Omental fat pad (tissue), 4 donors: ENCODE measurements around the gene ATP5IF1. TPM values are rescaled to one million over a fixed set of nuclear protein-coding genes. Genes with fewer than 3 reads are reported as not detected.

ENCODE experiments used
- ATAC-seq: fragments of 150-250 bp; one replicate; pipeline ENCODE4 v1.9.1; 2016; ENCODE audit warnings: mild to moderate bottlenecking, moderate library complexity; ENCODE audit not compliant: low FRiP score
- DNase-seq: peaks from one replicate; pipeline ENCODE4 v3.0.0-alpha.2; 2019; ENCODE audit warnings: low spot score
- CTCF ChIP-seq, 3 donors: fragments of 450-650 bp; IDR thresholded peaks; one replicate each; pipeline ENCODE4 v1.5.1; 2016 to 2017; ENCODE audit warnings: antibody characterized with exemption in 3 of 3, mild to moderate bottlenecking in 3 of 3, moderate library complexity in 2 of 3
- total RNA-seq, 4 donors: library from RNA; depleted of rRNA; stranded (reverse); fragments of >200 nt; gene quantifications; one replicate each; pipeline ENCODE4 v1.1.0, GENCODE V29; 2016

Gene ATP5IF1
- total RNA-seq, 4 donors from 2014 or later = 92.5 to 149 (median 107) TPM

- TF ChIP-seq CTCF (IDR thresholded peaks at IDR 0.05) = no peak
- no peak for ATAC-seq
Observed at GRCh38 chr1:28246427-28246832, 10.5 kb downstream of the ATP5IF1 start.

GRCh38 chr1:28247612-28248272 lies 11.8 kb downstream of the ATP5IF1 start:
- ATAC-seq (no peak), DNase-seq (no peak)
- no peak for TF ChIP-seq CTCF (IDR thresholded peaks at IDR 0.05)

More at GRCh38 chr1:28246427-28246832, 10.5 kb downstream of the ATP5IF1 start:
- no peak for DNase-seq

GRCh38 chr1:28248273-28249012 lies 12.5 kb downstream of the ATP5IF1 start:
- peak in 1 of 3 donors; percentile 82 for TF ChIP-seq CTCF (IDR thresholded peaks at IDR 0.05)

GRCh38 chr1:28249013-28249865 lies 13.3 kb downstream of the ATP5IF1 start:
- peak; percentile 53 for ATAC-seq
- no peak for DNase-seq
- TF ChIP-seq CTCF (IDR thresholded peaks at IDR 0.05) = no peak

More at GRCh38 chr1:28248273-28249012, 12.5 kb downstream of the ATP5IF1 start:
- DNase-seq (peak; percentile 82), ATAC-seq (peak; percentile 47)

GRCh38 chr1:28249866-28250295 lies 14.0 kb downstream of the ATP5IF1 start:
- ATAC-seq = no peak
- DNase-seq = no peak
- no peak for TF ChIP-seq CTCF (IDR thresholded peaks at IDR 0.05)

- no peak for ATAC-seq
- TF ChIP-seq CTCF (IDR thresholded peaks at IDR 0.05) = no peak
- no peak for DNase-seq
Observed at GRCh38 chr1:28256197-28256827, 20.4 kb downstream of the ATP5IF1 start.
